GM19043 (cell line): ENCODE data around the gene FAM200B.

Experiments used
- ATAC-seq: cut with Tn5 transposase; IDR thresholded peaks from one replicate; pipeline ENCODE4 v1.9.1; 2021; ENCODE audit warnings: low read depth; ENCODE audit not compliant: unreplicated experiment

The FAM200B gene

DNA sequence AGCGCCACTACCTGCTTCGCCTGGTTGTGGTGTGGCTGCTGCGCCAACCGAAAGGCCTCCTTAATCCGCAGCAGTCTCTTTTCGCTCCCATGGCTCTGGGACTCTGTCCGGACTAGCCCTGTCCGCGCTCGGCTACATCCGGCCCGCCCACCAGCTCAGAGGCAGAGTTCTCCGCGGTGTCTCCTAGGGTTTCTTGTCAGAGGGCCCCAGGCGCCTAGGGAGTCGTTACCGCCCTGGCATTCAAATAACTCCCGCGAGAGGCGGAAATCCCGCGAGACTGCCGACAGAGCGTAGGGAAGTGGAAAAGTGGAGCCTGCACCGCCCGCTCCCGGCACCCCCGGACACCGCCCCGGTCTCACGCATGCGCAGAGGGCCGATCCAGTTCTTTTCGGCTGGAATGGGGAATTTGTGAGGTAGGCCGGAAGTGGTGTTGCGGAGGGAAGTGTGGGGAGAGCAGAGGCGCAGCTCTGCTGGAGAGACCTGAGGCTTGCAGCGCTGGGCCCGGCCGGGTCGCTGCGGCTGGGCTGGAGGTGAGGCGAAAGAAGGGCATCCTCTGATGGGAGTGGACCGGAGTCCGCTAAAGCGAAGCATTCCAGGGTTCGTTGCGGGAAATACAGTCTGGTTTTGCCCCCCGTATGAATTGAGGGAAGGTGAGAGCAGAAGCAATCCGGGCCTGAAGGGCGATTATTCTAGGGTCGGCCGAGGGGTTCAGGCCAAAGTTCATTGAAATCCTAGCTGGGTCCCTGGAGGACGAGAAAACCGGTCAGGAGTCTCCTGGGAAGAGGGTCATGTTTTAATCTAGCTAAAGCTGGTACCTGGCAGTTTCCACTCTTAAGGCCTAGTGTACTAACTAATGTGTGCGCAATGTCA lies at the start of gene FAM200B:
TSS of gene FAM200B (plus strand) at position 456 of the 870 bp plus-strand sequence. CDS start 5,151 bp downstream, outside the sequence.
- ATAC-seq: peak; percentile 91

- ATAC-seq: no peak
These were observed 44.8 kb upstream of the FAM200B start for GRCh38 chr4:15636818-15637217.

- ATAC-seq: no peak
These were observed 43.2 kb upstream of the FAM200B start for GRCh38 chr4:15638418-15638817.

DNA sequence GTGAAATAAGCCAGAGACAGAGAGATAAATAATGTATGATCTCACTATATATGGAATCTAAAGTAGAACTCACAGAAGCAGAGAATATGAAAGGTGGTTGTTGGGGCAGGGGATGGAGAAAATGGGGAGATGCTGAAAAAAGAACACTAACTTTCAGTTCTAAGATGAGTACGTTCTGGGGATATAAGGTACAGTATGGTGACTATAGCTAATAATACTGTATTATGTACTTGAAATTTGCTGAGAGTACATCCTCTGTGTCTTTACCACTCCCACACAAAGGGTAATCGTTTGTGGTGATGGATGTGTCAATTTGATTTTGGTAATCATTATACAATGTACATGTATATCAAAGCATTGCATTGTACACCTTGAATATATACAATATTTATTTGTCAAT lies 33.0 kb upstream of the FAM200B start:
- peak; percentile 45 for ATAC-seq

DNA sequence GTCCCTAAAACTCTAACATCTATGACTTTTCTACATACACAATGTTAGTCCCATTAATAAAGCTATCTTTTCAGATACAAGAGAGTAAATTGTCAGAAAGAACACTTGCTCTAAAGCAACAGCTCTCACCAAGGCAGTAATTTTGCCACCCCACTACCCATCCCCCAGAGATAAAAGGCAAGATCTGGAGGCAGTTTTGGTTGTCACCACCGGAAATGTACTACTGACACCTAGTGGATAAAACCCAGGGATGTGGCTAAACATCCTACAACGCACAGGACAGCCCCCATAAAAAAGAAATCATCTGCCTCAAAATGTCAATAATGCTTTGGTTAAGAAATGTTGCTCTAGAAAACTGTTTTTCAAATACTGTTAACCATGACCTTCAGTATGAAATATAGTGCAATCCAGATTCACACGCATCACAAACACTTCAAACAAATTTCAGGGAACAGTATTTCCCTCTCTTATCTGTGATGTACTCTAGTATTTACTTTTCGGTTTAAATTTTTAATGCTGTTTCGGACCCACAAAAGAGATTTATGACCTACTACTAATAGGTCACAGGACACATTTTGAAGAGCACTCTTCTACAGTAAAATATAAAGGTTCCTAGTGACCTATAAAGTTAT lies 31.6 kb upstream of the FAM200B start:
- peak; percentile 38 for ATAC-seq

DNA sequence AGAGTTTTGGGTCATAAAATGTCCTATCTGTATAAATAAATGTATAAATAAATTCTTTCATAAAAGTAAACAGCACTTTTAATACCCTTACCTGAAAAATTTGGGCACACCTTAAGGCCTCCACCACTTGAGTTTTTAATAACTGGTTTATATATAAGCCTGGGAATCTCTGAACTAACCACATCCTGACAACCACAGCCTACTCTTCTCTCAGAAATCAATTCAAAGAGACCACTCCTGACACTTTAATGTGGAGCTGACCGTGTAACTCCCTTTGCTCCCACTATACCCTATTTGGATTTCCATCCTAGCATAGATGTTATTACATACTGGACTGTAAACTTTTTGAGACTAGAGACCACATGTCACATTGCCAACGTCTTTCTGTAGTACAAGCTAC lies 30.0 kb upstream of the FAM200B start:
- ATAC-seq: no peak

DNA sequence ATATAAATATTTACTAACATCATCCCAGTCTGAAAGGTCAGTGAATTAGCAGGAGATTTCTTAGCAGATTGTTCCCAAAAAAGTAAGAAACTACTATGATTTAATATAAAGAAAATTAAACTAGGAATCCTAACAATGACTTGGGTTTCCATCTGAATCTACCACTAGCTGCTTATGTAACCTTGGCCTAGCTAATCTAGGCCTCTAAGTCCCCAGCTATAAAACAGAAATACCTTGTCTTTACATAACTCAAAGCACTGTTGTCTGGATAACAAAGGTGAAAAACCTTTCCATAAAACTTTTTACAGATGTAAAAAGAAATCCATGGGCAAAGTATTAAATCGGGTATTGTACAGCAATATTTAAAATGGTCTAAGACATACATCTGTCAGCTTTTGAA lies 29.4 kb upstream of the FAM200B start:
- ATAC-seq: no peak

DNA sequence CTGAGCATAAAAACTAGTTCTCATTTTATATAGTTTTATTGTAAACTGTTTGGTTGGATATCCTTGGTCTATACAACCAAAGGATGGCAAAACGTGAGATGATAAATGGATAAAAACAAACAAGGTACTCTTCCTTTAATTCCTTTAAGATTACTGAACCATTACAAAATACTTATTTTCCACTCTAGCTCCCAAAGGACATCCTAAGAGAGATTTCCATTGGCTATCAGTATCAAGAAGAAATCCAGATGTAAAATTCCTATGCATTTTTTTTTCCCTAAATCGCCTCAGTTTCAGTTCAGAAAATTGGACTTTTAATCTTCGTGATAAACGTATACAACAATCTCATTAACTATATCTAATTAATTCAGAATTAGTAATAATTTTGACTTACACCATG lies 28.8 kb upstream of the FAM200B start:
- ATAC-seq: no peak

GRCh38 chr4:15653420-15653819 lies 28.2 kb upstream of the FAM200B start:
- no peak for ATAC-seq

GRCh38 chr4:15653864-15654592 lies 27.6 kb upstream of the FAM200B start:
- ATAC-seq: no peak

- ATAC-seq: peak; percentile 46
These were observed 26.9 kb upstream of the FAM200B start for GRCh38 chr4:15654593-15655222.

DNA sequence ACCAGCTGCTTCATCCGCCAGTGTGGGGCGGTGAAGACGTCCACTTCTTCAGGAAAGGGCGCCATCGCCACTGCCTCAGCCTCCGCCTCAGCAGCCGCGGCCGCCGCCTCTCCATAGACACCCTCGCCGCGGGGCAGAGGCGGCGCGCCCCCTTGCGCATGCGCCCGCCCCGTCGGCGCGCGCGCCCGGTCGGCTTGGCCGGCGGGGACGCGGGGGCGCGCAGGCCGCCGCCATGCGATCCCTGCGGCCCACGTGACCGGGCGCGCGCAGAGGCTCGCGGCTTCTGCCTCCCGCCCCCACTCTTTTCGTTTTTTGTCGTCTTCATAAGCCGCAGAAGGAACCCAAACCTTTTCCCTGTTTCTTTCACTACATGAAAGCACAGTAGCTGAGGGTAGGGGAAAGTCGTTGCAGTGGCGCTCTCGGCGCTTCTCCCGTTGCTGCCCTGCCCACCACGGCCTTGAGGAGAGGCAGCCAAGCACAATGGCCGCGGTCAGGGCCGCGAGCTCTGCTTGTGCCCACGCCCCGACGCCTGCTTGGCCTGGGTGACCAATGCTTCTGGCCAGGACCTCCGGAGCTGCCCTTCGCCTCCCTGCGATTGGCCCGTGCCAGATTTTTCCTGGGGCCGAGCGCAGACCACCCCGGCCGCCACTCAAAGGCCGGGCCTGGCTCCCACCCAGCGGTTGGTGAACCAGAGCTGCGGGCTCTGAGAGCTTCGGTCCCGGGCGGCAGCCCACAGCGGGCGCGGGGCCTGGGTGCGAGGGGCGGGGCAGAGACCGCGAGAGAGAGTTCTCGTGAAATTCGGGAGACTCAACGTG lies 26.2 kb upstream of the FAM200B start, which contains the start of gene FBXL5:
TSS of gene FBXL5 (minus strand) at position 135 of the 815 bp plus-strand sequence. CDS start at position 65, 70 bp downstream.
- ATAC-seq: peak; percentile 51

DNA sequence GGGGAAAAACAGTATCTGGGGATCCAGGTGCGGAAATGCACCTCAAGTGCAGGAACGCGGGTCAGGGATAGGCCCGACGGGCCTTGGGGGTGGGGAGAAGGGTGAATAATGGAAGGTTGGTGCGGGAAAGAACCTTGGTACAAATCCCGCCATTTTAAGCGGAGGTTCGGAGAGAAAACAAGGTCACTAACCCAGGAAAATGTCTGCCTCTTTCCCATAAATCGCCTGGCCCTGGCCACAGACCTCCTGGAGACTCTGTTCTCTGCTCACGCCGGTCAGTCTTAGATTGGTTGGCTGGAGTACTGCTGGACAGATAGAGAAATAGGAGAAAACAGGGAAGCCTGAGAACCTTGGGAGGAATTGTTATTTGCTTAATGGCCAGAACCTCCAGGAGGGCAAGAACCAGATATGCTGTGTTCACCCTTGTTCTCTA lies 25.6 kb upstream of the FAM200B start:
- no peak for ATAC-seq

DNA sequence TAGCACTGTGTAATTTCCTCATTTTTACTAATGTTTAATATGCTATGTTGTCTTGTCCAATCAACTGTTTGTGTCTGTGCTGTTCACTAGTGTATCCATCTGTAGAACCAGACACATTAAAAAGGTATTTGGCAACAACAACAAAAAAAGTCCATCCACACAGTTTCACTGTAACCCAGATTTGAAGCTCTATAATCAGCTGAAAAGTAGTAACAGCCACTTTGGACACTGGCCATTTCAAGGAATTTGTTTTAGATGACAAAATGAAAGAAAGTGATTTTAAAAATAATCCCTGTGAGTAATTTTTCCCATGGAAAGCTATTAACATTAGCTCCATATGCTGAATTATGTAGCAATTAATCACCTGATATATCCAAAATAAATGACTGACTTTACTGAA lies 24.3 kb upstream of the FAM200B start:
- ATAC-seq: no peak

DNA sequence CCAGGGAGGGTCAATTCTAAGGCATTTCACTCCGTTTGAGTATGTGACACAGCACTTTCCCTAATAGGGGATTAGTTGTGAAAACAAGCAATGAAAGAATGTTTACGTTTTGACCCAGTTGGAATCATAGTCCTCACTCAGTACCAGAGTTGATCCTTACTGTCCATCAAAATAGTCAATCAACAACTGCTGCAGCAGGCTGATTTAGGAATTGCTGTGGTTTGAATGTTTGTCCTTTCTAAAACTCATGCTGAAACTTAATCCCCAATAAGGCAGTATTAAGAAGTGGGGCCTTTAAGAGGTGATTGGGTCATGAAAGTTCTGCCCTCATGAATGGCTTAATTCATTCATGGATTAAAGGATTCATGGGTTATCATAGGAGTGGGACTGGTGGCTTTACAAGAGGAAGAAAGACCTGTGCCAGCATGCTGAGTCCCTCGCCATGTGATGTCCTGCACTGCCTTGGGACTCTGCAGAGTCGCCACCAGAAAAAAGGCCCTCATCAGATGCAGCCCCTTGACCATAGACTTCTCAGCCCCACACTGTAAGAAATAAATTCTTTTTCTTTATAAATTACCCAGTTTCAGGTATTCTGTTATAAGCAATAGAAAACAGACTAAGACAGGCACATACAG lies 23.4 kb upstream of the FAM200B start:
- no peak for ATAC-seq

DNA sequence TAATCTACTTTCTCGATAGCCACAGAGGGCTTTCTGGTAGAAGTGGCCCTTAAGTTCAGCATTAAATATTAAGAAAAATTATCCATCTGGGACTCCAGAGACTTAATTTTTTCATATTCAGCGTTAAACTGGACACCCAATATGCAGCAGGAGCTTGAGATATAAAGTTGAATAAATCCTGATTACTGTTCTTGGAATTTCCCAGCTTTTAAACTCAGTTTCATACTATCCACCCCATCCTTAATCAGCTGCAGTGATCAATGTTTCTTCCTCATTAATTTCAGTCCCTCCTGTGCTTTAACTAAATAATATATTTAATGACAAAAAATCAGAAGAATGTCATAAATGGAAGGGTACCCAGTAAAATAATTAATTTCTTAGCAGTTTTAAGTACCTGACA lies 22.8 kb upstream of the FAM200B start:
- no peak for ATAC-seq

DNA sequence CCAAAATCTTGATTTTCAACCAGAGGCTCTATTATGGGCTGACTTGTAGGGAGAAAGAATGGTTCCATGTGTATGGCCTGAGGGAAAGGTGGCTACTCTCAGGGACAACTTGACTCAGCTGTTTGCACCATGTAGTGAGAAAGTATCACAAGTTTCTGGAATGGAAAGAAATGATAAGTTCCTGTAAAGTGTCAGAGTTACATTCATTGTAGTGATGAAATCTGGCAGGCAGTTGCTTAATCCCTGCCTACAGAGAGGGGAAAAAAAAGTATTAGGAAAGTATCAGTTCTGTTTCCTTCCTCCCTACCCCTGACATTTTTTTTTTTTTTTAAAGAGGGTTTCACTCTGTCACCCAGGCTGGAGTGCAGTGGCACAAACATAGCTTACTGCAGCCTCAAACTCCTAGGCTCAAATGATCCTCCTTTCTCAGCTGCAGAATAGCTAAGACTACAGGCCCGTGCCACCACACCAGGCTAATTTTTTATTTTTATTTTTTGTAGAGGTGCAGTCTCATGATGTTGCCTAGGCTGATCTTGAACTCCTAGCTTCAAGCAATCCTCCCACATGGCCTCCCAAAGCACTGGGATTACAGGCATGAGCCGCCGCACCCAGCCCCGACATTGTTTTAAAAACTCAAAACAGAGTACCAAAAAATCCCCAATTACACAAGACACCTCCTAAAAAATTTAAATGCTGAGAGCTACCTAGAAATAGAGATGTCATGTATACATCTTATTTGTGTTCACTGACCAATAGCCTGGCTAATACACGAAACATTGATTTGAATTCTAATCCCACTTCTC lies 21.7 kb upstream of the FAM200B start:
- no peak for ATAC-seq

DNA sequence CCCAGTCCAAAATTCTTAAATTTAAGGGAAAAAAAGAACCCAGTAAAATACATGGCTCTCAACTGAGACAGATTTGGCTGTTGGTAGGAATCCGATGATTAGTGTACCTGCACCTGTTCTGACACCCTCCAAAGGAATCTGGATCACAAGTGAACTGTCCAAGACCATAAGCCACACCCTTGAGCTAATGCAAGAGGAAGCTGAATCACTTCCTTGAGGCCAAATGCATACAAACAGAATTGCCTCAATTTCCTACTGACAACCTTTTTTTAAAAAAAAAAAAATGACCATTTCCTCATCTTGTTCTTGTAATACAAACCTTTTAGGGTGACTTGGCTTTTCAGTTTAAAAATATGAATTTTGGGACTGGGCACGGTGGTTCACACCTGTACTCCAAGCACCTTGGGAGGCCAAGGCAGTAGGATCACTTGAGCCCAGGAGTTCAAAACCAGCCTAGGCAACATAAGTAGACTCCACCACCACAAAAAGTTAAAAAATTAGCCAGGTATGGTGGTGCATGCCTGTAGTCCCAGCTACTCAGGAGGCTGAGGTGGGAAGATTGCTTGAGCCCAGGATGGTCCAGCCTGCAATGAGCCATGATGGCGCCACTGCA lies 15.8 kb upstream of the FAM200B start:
- no peak for ATAC-seq
